Astrocyte (in vitro differentiated cells and primary cell): Measurements from ENCODE around the gene ZFHX3. TPM values are rescaled to one million over a fixed set of nuclear protein-coding genes. Genes with fewer than 3 reads are reported as not detected.
A peak's percentile ranks its signal among the peaks of the same experiment; 100 is the strongest.

ENCODE experiments used
- DNase-seq: peaks from one replicate; pipeline ENCODE4 v3.0.0-alpha.2; 2010; ENCODE audit warnings: low read depth
- FAIRE-seq: peaks from 2 replicates; lab custom pipeline; 2011; peaks lifted over from hg19 to GRCh38; lab: Jason Lieb, UNC
- H2AFZ ChIP-seq: 2 replicates; pipeline ENCODE4 v1.6.0; 2012; ENCODE audit warnings: low read depth, low read length, inconsistent platforms
- H3K27ac ChIP-seq: 2 replicates; pipeline ENCODE4 v1.5.1; 2011; ENCODE audit warnings: low read depth, low read length, inconsistent platforms
- H3K27me3 ChIP-seq: 2 replicates; pipeline ENCODE4 v1.6.0; 2011; ENCODE audit warnings: low read length, inconsistent platforms; ENCODE audit not compliant: insufficient read depth
- H3K36me3 ChIP-seq: 2 replicates; pipeline ENCODE4 v1.5.1; 2011; ENCODE audit warnings: low read length, inconsistent platforms; ENCODE audit not compliant: insufficient read depth
- H3K4me1 ChIP-seq: 2 replicates; pipeline ENCODE4 v1.5.1; 2011; ENCODE audit warnings: low read length, inconsistent platforms; ENCODE audit not compliant: insufficient read depth
- H3K4me2 ChIP-seq: 2 replicates; pipeline ENCODE4 v1.6.0; 2012; ENCODE audit warnings: low read length, inconsistent platforms
- H3K4me3 ChIP-seq: 2 replicates; pipeline ENCODE4 v1.5.1; 2011; ENCODE audit warnings: low read depth, mild to moderate bottlenecking, low read length, inconsistent platforms; ENCODE audit not compliant: insufficient read depth
- H3K79me2 ChIP-seq: 2 replicates; pipeline ENCODE4 v1.6.0; 2012; ENCODE audit warnings: mild to moderate bottlenecking, low read length, inconsistent platforms; ENCODE audit not compliant: insufficient read depth
- H3K9ac ChIP-seq: 2 replicates; pipeline ENCODE4 v1.6.0; 2012; ENCODE audit warnings: mild to moderate bottlenecking, low read length, inconsistent platforms
- H3K9me3 ChIP-seq: 2 replicates; pipeline ENCODE4 v1.5.1; 2012; ENCODE audit warnings: low read depth, mild to moderate bottlenecking, low read length, inconsistent platforms; ENCODE audit not compliant: insufficient read depth
- H4K20me1 ChIP-seq: 2 replicates; pipeline ENCODE4 v1.6.0; 2012; ENCODE audit warnings: low read length, inconsistent platforms; ENCODE audit not compliant: insufficient read depth
- H3K27ac Mint-ChIP-seq: one replicate; pipeline ENCODE4 v1.8.0; 2021; ENCODE audit warnings: mild to moderate bottlenecking, mixed read lengths; ENCODE audit not compliant: unreplicated experiment
- H3K27me3 Mint-ChIP-seq: one replicate; pipeline ENCODE4 v1.8.0; 2021; ENCODE audit warnings: low read depth, mixed read lengths; ENCODE audit not compliant: unreplicated experiment
- H3K36me3 Mint-ChIP-seq: one replicate; pipeline ENCODE4 v1.8.0; 2021; ENCODE audit warnings: low read depth, mixed read lengths; ENCODE audit not compliant: unreplicated experiment
- H3K4me1 Mint-ChIP-seq: one replicate; pipeline ENCODE4 v1.8.0; 2021; ENCODE audit warnings: low read depth, mixed read lengths; ENCODE audit not compliant: unreplicated experiment
- H3K4me3 Mint-ChIP-seq: one replicate; pipeline ENCODE4 v1.8.0; 2021; ENCODE audit warnings: mild to moderate bottlenecking, moderate library complexity, mixed read lengths; ENCODE audit not compliant: unreplicated experiment
- H3K9me3 Mint-ChIP-seq: one replicate; pipeline ENCODE4 v1.8.0; 2021; ENCODE audit warnings: mild to moderate bottlenecking, mixed read lengths; ENCODE audit not compliant: unreplicated experiment
- CTCF ChIP-seq: IDR thresholded peaks from 2 replicates; pipeline ENCODE4 v1.5.1; 2011; ENCODE audit warnings: low read depth, mild to moderate bottlenecking, inconsistent platforms, low read length, moderate library complexity; ENCODE audit not compliant: insufficient read depth
- EZH2 ChIP-seq: IDR thresholded peaks from 2 replicates; pipeline ENCODE4 v1.6.1; 2012; ENCODE audit warnings: mild to moderate bottlenecking, low read length, inconsistent platforms; ENCODE audit not compliant: insufficient read depth
- total RNA-seq: library from RNA; stranded (reverse); gene quantifications from 2 replicates; pipeline ENCODE4 v1.2.1, GENCODE V29; 2021

The ZFHX3 gene
- total RNA-seq, 1 donor from 2014 or later: 19.7 TPM

GRCh38 chr16:73066927-73067670 is 19.2 kb upstream of the ZFHX3 start:
- Mint-ChIP-seq H3K36me3 (no peaks in the 10 kb centered on the region), H3K9me3 (no peaks in the 10 kb centered on the region), H3K4me3 (no peak overlapping the region), H3K4me1 (peaks cover 50% of the 10 kb centered on the region), H3K27ac (peak overlapping the region; percentile 88), H3K27me3 (peaks cover 35% of the 10 kb centered on the region)
- FAIRE-seq: no peak
- TF ChIP-seq EZH2 (no peak), CTCF (no peak)
- no peak for DNase-seq
- Histone ChIP-seq H3K4me2 (peak overlapping the region; percentile 83), H3K79me2 (peaks cover 7% of the 10 kb centered on the region), H3K9me3 (no peaks in the 10 kb centered on the region), H3K4me1 (peaks cover 91% of the 10 kb centered on the region), H3K4me3 (no peak overlapping the region), H3K36me3 (no peaks in the 10 kb centered on the region), H3K27ac (peak overlapping the region; percentile 99), H4K20me1 (no peaks in the 10 kb centered on the region), H2AFZ (peak overlapping the region; percentile 19), H3K27me3 (no peaks in the 10 kb centered on the region), H3K9ac (peak overlapping the region; percentile 75)

GRCh38 chr16:73066331-73066926 is 18.5 kb upstream of the ZFHX3 start:
- peak overlapping the region; percentile 83 for H3K4me2 ChIP-seq

More at GRCh38 chr16:73066331-73066926, 18.5 kb upstream of the ZFHX3 start:
- Histone ChIP-seq H2AFZ (peak overlapping the region; percentile 19), H3K9me3 (no peaks in the 10 kb centered on the region), H3K27ac (peak overlapping the region; percentile 99), H3K9ac (peak overlapping the region; percentile 75), H4K20me1 (no peaks in the 10 kb centered on the region), H3K79me2 (peaks cover 10% of the 10 kb centered on the region), H3K4me1 (peaks cover 89% of the 10 kb centered on the region), H3K4me3 (no peak overlapping the region), H3K36me3 (no peaks in the 10 kb centered on the region), H3K27me3 (no peaks in the 10 kb centered on the region)
- H3K9me3 Mint-ChIP-seq: no peaks in the 10 kb centered on the region
- no peak overlapping the region for H3K4me3 Mint-ChIP-seq
- FAIRE-seq: no peak
- H3K36me3 Mint-ChIP-seq: no peaks in the 10 kb centered on the region
- H3K27ac Mint-ChIP-seq: no peak overlapping the region
- no peak for TF ChIP-seq CTCF
- no peak for TF ChIP-seq EZH2
- no peak for DNase-seq
- H3K27me3 Mint-ChIP-seq: peaks cover 36% of the 10 kb centered on the region
- H3K4me1 Mint-ChIP-seq: peaks cover 48% of the 10 kb centered on the region
